Measurements from ENCODE around the gene RAVER2. TPM values are rescaled to one million over a fixed set of nuclear protein-coding genes. Genes with fewer than 3 reads are reported as not detected.

RAVER2 gene
- total and polyA plus RNA-seq, 2 donors (not counting 3 experiments of a cell fraction or from before 2014, with no cell fraction given): 6.0 to 13.9 TPM

DNA sequence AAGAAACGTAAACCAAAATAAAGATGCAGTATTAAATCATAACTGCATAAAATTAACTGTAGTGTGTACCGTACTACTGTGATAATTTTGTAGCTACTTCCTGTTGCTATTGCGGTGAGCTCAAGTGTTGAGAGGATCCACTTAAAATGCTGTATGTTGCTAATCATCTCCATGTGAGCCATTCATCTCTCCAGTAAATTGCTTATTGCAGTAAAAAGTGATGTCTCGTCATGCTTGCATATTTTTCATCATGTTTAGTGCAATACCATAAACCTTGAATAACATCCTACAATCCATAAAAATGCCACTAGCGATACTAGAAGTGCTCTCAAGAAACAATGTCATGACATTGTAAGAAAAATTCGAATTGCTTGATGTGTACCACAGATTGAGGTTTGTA is 66.3 kb downstream of the RAVER2 start:
- no peak overlapping the region for H2AFZ ChIP-seq (ENCODE audit: low read depth, low read length)
- H3K27me3 ChIP-seq (ENCODE audit: control insufficient read depth in 2 of 2, insufficient read depth in 2 of 2, low read length in 2 of 2): no peaks in the 10 kb centered on the region
- POLR2A ChIA-PET: no interaction called here
- CTCF ChIA-PET: no interaction called here
- H4K20me1 ChIP-seq (replicated peaks; ENCODE audit: control insufficient read depth, extremely low read depth, insufficient read depth, low read length): no peaks in the 10 kb centered on the region
- dilution Hi-C loops (cut with MboI; ENCODE audit: extremely low pct_ligation_motif_present, low sequenced_read_pairs): no loop called here
- H3K4me1 ChIP-seq (ENCODE audit: control insufficient read depth, extremely low read depth, insufficient read depth, low read length): no peaks in the 10 kb centered on the region
- no peak overlapping the region for H3K4me2 ChIP-seq (ENCODE audit: insufficient read depth, low read length)
- H3K4me3 ChIP-seq (replicated peaks in 1 of 3; ENCODE audit: insufficient read depth in 1 of 3, low read depth in 1 of 3, low read length in 3 of 3): no peak overlapping the region
- intact Hi-C loops (cut with micrococcal nuclease): no loop called here
- TF ChIP-seq POLR2A (IDR thresholded peaks at IDR 0.05; ENCODE audit: low read depth, low read length) (no peak), FOS (IDR thresholded peaks at IDR 0.05; ENCODE audit: borderline replicate concordance, insufficient read depth, low read length) (no peak), POLR2AphosphoS5 (IDR thresholded peaks at IDR 0.05; ENCODE audit: insufficient read depth, low read depth, low read length) (no peak), GATA2 (IDR thresholded peaks at IDR 0.05; ENCODE audit: insufficient read depth, insufficient read length, low read depth, low read length) (no peak), EZH2 (IDR thresholded peaks at IDR 0.05; ENCODE audit: borderline replicate concordance, low read depth, low read length, severe bottlenecking) (no peak), JUN (IDR thresholded peaks at IDR 0.05; ENCODE audit: borderline replicate concordance, insufficient read depth, insufficient read length, low read depth) (no peak), MYC (IDR thresholded peaks at IDR 0.05; ENCODE audit: low read depth, low read length) (no peak), CTCF (IDR thresholded peaks at IDR 0.05; ENCODE audit: extremely low read depth in 1 of 2, insufficient read depth in 1 of 2, low read depth in 1 of 2, low read length in 2 of 2) (no peak)
- TF ChIP-seq, protein P1, sequence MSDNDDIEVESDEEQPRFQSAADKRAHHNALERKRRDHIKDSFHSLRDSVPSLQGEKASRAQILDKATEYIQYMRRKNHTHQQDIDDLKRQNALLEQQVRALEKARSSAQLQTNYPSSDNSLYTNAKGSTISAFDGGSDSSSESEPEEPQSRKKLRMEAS (IDR thresholded peaks at IDR 0.05; ENCODE audit: insufficient read depth, insufficient read length): no peak
- H3K36me3 ChIP-seq (ENCODE audit: control insufficient read depth in 2 of 2, extremely low read depth in 1 of 2, insufficient read depth in 2 of 2, low read length in 2 of 2): no peaks in the 10 kb centered on the region
- no TSS peak for BruUV-seq (replicated peaks)
- no peak for FAIRE-seq
- no peaks in the 10 kb centered on the region for H3K79me2 ChIP-seq (ENCODE audit: control insufficient read depth, insufficient read depth, low read length)
- no peak overlapping the region for H3K27ac ChIP-seq (ENCODE audit: insufficient read depth, low read depth, low read length)
- no peaks in the 10 kb centered on the region for H3K9me1 ChIP-seq (replicated peaks; ENCODE audit: control insufficient read depth, extremely low read depth, insufficient read depth, low read length)
- no peak overlapping the region for H3K9ac ChIP-seq (replicated peaks; ENCODE audit: extremely low read depth, insufficient read depth, low read length)
- no peaks in the 10 kb centered on the region for H3K9me3 ChIP-seq (replicated peaks; ENCODE audit: control insufficient read depth, insufficient read depth, low read length)
- no peak for DNase-seq (ENCODE audit: low read depth, low spot score)
